GM19351 (cell line): Measurements from ENCODE around the gene PNPLA7.

Experiments
- ATAC-seq: cut with Tn5 transposase; IDR thresholded peaks from one replicate; pipeline ENCODE4 v1.9.1; 2021; ENCODE audit warnings: mild to moderate bottlenecking, moderate library complexity; ENCODE audit not compliant: unreplicated experiment

PNPLA7 gene

GRCh38 chr9:137462986-137463930, 86.9 kb downstream of the PNPLA7 start:
- no peak for ATAC-seq

- ATAC-seq, result no peak
Measured at GRCh38 chr9:137462396-137462985, 87.7 kb downstream of the PNPLA7 start.

- ATAC-seq, result peak; percentile 58
Measured at GRCh38 chr9:137461663-137462395, 88.4 kb downstream of the PNPLA7 start.

- no peak for ATAC-seq
Measured at GRCh38 chr9:137461316-137461662, 88.9 kb downstream of the PNPLA7 start.

- no peak for ATAC-seq
Measured at GRCh38 chr9:137460363-137461315, 89.6 kb downstream of the PNPLA7 start.

- no peak for ATAC-seq
Measured at GRCh38 chr9:137459601-137460362, 90.4 kb downstream of the PNPLA7 start.

GRCh38 chr9:137459152-137459600, 91.0 kb downstream of the PNPLA7 start, which contains the start of gene NSMF:
Gene NSMF, minus strand, starts transcription at chr9:137459334. Its CDS starts 232 bp downstream, at chr9:137459102.
- ATAC-seq, result peak; percentile 63

- ATAC-seq, result peak; percentile 14
Measured at GRCh38 chr9:137458194-137459151, 91.7 kb downstream of the PNPLA7 start.

- ATAC-seq, result no peak
Measured at GRCh38 chr9:137457406-137458193, 92.6 kb downstream of the PNPLA7 start.

GRCh38 chr9:137456864-137457405, 93.3 kb downstream of the PNPLA7 start:
- ATAC-seq, result no peak

GRCh38 chr9:137456061-137456863, 93.9 kb downstream of the PNPLA7 start:
- no peak for ATAC-seq

- ATAC-seq, result no peak
Measured at GRCh38 chr9:137455359-137455991, 94.7 kb downstream of the PNPLA7 start.

- no peak for ATAC-seq
Measured at GRCh38 chr9:137454597-137455358, 95.4 kb downstream of the PNPLA7 start.

GRCh38 chr9:137454145-137454596, 96.0 kb downstream of the PNPLA7 start:
- peak; percentile 39 for ATAC-seq

- ATAC-seq, result peak; percentile 66
Measured at GRCh38 chr9:137453643-137454081, 96.5 kb downstream of the PNPLA7 start.
